Spinal cord (tissue), 10 donors: Measurements from ENCODE around the gene MOB3B. TPM values are rescaled to one million over a fixed set of nuclear protein-coding genes. Genes with fewer than 3 reads are reported as not detected.

Source experiments
- DNase-seq, 6 donors: peaks; one replicate each; pipeline versions ENCODE4 v3.0.0 to v3.0.0-alpha.2; 2013 to 2015; ENCODE audit warnings: low spot score in 6 of 6, low read depth in 4 of 6
- H3K27ac ChIP-seq: one replicate; pipeline ENCODE4 v1.5.1; 2013; ENCODE audit warnings: low read depth, low read length, control low read depth
- H3K27me3 ChIP-seq: one replicate; pipeline ENCODE4 v1.6.1; 2013; ENCODE audit warnings: low read length; ENCODE audit not compliant: control insufficient read depth, insufficient read depth
- H3K36me3 ChIP-seq: one replicate; pipeline ENCODE4 v1.6.1; 2013; ENCODE audit warnings: low read length; ENCODE audit not compliant: control insufficient read depth, insufficient read depth
- H3K4me1 ChIP-seq: one replicate; pipeline ENCODE4 v1.6.1; 2013; ENCODE audit warnings: low read length; ENCODE audit not compliant: control insufficient read depth, insufficient read depth
- H3K4me3 ChIP-seq: one replicate; pipeline ENCODE4 v1.5.1; 2013; ENCODE audit warnings: low read depth, low read length, control low read depth
- H3K9me3 ChIP-seq: one replicate; pipeline ENCODE4 v1.6.1; 2013; ENCODE audit warnings: low read length; ENCODE audit not compliant: control insufficient read depth, insufficient read depth
- WGBS: methylation state at CpG from one replicate; pipeline ENCODE4 v1.1.5; 2013; ENCODE audit warnings: missing lambda C conversion rate; ENCODE audit not compliant: insufficient coverage; 5-methylcytosine and 5-hydroxymethylcytosine counted together
- polyA plus RNA-seq, 2 donors: library from polyadenylated mRNA; unstranded; fragments of 120-200 nt; gene quantifications; one replicate each; pipeline ENCODE4 v1.2.1, GENCODE V29; 2013; ENCODE audit not compliant: insufficient read length in 2 of 2
- total RNA-seq, 2 donors: library from RNA; depleted of rRNA in 1 of 2; stranded (reverse); fragments of 120-200 nt in 1 of 2; fragments of >200 nt in 1 of 2; gene quantifications; one replicate each; pipeline versions ENCODE4 v1.2.3 to v1.2.4, GENCODE V29; 2013 to 2014
- donor health status: healthy.

MOB3B gene
- total and polyA plus RNA-seq, 4 donors: 9.4 to 34.9 (median 16.0) TPM

DNA sequence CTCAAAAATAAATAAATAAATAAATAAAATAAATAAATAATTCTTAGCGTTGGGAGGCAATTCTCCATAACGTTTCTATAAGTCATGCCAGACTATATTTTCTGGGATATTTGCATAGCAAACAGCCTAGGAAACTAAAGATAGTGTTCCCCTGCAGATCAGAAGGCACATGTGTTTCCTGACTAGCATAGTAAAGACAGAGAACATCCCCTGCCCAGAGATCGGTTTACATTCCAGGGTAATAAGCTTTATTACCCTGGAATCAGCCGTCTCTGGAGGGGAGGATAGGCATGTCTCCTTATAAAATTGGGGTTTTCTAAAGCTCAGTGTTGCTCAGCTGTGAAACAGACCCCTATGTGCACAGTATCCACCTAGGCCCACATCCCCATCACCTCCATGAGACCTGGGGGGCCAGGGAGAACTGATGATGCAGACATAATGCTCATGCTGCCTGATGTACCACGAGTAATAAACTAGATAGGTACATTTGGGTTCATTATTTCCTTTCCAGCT is 42.4 kb downstream of the MOB3B start:
- no peak for DNase-seq
- no peak overlapping the region for H3K4me3 ChIP-seq
- no peak overlapping the region for H3K27ac ChIP-seq
- H3K36me3 ChIP-seq: no peaks in the 10 kb centered on the region
- 45% methylated on average over 1 of the region's 5 CpGs for WGBS
- H3K27me3 ChIP-seq: no peaks in the 10 kb centered on the region
- H3K4me1 ChIP-seq: peaks cover 4% of the 10 kb centered on the region
- H3K9me3 ChIP-seq: no peaks in the 10 kb centered on the region

DNA sequence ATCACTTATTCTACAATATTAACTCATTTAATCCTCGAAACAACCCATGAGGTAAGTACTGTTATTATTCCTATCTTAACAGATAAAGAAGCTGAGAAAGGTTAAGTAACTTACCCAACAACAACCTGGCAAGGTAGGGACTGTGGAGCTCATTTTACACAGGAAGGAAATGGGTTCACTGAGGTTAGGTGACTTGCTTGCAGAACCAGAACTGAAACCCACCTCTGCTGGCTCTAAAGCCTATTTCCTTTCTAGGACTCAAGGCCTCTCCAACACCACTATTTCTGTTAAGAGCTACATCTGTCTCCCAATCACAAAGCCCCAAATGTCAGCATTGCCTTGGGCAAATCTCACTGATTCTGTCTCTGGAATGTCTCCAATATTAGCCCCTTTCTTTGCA is 44.5 kb downstream of the MOB3B start:
- Histone ChIP-seq H3K27ac (no peak overlapping the region), H3K4me1 (peaks cover 4% of the 10 kb centered on the region), H3K9me3 (no peaks in the 10 kb centered on the region), H3K36me3 (no peaks in the 10 kb centered on the region), H3K27me3 (no peaks in the 10 kb centered on the region), H3K4me3 (no peak overlapping the region)
- no CpG with 5 or more reads among the region's 1 CpG for WGBS
- DNase-seq: no peak

DNA sequence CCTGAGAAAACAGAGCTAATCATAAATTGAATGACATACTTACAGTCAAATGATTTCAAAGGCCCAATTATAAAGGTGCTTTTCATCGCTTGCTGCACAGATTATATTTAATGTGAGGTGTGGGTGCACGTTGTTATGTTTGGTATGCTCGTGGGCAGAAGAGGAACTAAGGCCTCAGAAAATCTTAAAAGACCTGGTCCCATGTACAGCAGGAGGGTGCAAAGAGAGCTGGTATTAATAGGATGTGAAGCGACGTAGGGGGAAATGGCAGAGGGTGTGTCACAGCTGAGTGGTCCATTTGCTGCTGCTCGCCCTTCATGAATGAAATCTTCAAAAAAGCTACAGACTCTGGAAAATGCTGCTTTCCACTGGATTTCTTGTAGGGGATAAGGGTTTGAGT is 46.0 kb downstream of the MOB3B start:
- DNase-seq: no peak
- Histone ChIP-seq H3K27me3 (no peaks in the 10 kb centered on the region), H3K4me3 (no peak overlapping the region), H3K36me3 (no peaks in the 10 kb centered on the region), H3K9me3 (peaks cover 4% of the 10 kb centered on the region), H3K27ac (no peak overlapping the region), H3K4me1 (peaks cover 4% of the 10 kb centered on the region)
- 96% methylated on average over 6 of the region's 6 CpGs for WGBS

DNA sequence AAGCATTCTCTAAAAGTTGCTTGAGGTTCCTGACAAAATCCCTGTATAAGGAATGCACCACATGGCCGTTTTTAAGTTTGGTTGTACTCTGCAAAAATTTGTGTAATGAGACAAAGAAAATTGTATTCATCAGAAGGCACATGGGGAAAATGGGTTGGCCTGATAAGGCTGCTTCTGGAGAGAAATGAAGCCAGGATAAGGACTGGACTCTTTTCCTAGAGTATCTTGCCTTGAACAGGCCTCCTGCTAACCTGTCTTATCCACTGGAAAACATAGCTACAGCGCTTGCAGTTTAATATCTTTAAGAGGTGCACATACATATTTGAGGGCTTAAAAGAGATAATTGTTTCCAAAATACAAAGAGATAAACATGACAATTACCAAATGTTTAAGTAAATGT is 46.9 kb downstream of the MOB3B start:
- Histone ChIP-seq H3K9me3 (peaks cover 5% of the 10 kb centered on the region), H3K4me3 (no peak overlapping the region), H3K4me1 (no peaks in the 10 kb centered on the region), H3K27ac (no peak overlapping the region), H3K36me3 (no peaks in the 10 kb centered on the region), H3K27me3 (no peaks in the 10 kb centered on the region)
- 100% methylated on average over 1 of the region's 2 CpGs for WGBS
- DNase-seq: no peak

DNA sequence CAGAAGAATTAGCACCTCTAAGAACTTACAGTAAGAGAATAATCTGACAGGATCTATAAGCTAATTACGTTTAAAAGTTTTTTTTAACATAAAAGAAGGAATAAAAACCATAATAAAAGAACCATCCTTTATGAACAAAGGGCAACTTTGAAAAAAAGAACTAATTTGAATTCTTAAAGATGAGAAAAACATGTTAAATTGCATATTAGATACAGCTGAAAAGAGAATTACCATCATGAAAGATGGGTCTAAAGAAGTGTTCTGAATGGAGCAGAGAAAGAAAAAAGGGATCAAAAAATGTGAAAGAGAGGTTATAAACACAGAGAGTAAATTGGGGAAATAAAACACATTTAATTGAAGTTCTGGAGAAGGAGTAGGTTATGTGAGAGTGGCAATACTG is 51.3 kb downstream of the MOB3B start:
- DNase-seq: no peak
- Histone ChIP-seq H3K36me3 (no peaks in the 10 kb centered on the region), H3K27me3 (no peaks in the 10 kb centered on the region), H3K27ac (no peak overlapping the region), H3K4me3 (no peak overlapping the region), H3K9me3 (peaks cover 5% of the 10 kb centered on the region), H3K4me1 (peaks cover 2% of the 10 kb centered on the region)
- no CpG with 5 or more reads among the region's 1 CpG for WGBS

DNA sequence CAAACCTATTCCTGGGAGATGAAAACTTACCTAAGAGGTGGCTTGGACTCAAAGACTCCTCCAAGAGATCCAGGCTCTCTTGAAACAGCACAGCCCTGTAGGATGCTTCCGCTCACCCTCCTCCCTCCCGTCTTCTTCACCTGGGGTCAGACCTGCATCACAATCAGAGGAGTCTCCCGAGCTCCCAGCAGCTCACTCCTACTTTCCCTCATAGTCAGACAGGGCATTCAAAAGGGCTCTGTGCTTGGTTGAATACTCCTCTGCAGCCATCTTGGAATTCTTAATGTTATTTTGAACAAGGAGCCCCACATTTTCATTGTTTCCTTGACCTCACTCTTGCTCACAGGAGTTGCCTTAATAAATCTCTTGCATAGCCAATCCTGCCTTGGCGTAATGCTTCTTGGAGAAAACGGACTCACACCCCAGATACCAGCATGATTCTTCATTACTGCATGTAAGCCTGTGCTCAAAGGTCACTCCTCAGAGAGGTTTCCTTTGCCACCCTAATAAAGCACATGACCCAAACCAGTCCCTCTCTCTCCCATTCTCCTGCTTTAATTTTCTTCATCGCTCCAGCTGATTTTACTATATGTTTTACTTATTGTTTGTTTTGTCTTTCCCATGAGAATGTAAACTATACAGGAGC is 52.6 kb downstream of the MOB3B start:
- H3K4me1 ChIP-seq: peaks cover 8% of the 10 kb centered on the region
- H3K4me3 ChIP-seq: no peak overlapping the region
- no peaks in the 10 kb centered on the region for H3K27me3 ChIP-seq
- peaks cover 5% of the 10 kb centered on the region for H3K9me3 ChIP-seq
- DNase-seq: no peak
- H3K36me3 ChIP-seq: no peaks in the 10 kb centered on the region
- H3K27ac ChIP-seq: no peak overlapping the region
- WGBS: 92% methylated on average over 5 of the region's 6 CpGs

DNA sequence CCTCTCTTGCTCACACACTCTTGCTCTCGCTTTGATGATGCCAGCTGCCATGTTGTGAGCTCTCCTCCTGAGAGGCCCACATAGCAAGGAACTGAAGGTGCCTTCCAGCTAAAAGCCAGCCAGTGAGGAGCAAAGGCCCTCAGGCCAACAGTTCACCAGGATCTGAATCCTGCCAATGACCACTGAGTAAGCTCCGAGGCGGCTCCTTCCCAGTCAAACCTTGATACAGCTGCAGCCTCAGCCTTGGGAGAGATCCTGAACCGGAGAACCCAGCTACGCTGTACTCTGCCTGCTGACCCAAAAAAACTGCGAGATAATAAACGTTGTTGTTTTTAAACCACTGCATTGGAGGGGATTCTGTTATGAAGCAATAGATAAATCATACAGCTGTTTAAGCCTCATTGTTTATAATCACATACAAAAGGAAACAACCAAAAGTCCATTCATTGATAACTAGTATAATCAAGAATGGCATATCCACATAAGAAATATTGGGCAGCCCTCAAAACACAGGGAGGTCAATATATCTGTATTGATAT is 54.5 kb downstream of the MOB3B start:
- H3K4me1 ChIP-seq: peaks cover 16% of the 10 kb centered on the region
- H3K27ac ChIP-seq: no peak overlapping the region
- WGBS: 97% methylated on average over 3 of the region's 7 CpGs
- DNase-seq: no peak
- H3K4me3 ChIP-seq: no peak overlapping the region
- peaks cover 5% of the 10 kb centered on the region for H3K9me3 ChIP-seq
- H3K27me3 ChIP-seq: no peaks in the 10 kb centered on the region
- no peaks in the 10 kb centered on the region for H3K36me3 ChIP-seq

DNA sequence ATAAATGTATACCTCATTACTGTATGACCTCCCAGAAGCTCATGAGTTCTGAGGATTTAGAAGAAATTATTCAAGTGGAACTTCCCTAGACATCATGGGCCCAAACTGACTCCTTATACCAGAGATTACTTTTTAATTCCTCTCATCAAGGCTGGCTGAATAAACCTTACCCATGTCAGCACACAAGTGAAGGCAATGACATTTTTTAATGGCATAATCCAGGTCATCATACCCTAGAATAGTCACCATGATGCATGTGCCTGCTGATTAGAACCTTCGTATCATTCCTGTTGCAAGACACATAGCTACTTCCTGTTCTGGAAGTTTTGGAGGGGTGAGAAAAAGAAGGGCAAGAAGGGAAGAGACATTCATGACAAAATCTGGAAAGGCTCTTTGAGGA is 55.3 kb downstream of the MOB3B start:
- Histone ChIP-seq H3K27ac (no peak overlapping the region), H3K4me3 (no peak overlapping the region), H3K36me3 (no peaks in the 10 kb centered on the region), H3K9me3 (peaks cover 5% of the 10 kb centered on the region), H3K4me1 (peaks cover 20% of the 10 kb centered on the region), H3K27me3 (no peaks in the 10 kb centered on the region)
- no CpG with 5 or more reads among the region's 1 CpG for WGBS
- DNase-seq: no peak

DNA sequence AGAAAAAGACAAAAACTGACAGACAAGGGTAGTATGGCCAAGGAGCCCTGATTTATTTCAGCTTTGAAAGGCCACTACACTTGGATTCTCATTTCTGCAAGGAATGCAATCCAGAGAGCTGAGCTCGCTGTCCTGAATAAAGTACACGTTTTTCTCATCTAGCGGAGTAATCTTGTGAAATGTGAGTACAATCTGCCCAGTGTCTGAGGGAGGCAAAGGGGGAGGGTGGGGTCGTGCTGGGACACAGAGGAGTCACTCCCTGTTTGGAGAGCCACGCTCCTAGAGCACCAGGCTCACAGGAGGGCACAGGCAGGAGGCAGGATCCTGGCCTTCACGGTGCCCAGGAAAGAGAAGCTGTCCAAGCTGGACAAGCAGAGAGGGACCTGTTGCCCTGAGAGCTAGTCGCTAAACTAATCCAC is 56.5 kb downstream of the MOB3B start:
- H3K9me3 ChIP-seq: no peaks in the 10 kb centered on the region
- DNase-seq: peak in 2 of 6 donors; percentile 50 to 55
- H3K27ac ChIP-seq: no peak overlapping the region
- H3K4me3 ChIP-seq: no peak overlapping the region
- no peaks in the 10 kb centered on the region for H3K27me3 ChIP-seq
- H3K4me1 ChIP-seq: peaks cover 20% of the 10 kb centered on the region
- 34% methylated on average over 7 of the region's 7 CpGs for WGBS
- H3K36me3 ChIP-seq: no peaks in the 10 kb centered on the region

DNA sequence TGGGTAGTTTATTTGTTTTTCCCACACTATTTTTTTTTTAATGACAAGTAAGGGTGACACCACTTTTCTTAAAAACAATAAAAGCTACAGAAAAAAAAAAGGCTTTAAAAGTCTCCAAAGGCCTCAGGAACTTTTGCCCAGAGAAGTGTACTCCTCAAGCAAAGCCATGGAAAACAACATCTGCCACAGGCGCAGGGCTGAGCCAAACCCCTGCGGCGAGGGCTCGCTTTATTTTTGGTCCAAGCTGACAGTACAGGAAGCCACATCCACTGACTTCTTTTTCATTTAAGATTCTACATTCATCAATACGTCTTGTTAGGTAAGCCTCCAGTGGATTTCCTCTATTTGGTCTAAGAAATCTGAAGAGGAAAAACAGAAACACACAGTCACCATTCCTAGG is 57.4 kb downstream of the MOB3B start:
- DNase-seq: peak in 1 of 6 donors; percentile 61
- Histone ChIP-seq H3K4me1 (peaks cover 20% of the 10 kb centered on the region), H3K36me3 (no peaks in the 10 kb centered on the region), H3K4me3 (no peak overlapping the region), H3K27me3 (no peaks in the 10 kb centered on the region), H3K9me3 (no peaks in the 10 kb centered on the region), H3K27ac (peak overlapping the region; percentile 22)
- no CpG with 5 or more reads among the region's 5 CpGs for WGBS
